Mesenteric fat pad (tissue), 1 donor: ENCODE measurements around the gene TOMM40. TPM values are rescaled to one million over a fixed set of nuclear protein-coding genes. Genes with fewer than 3 reads are reported as not detected.
"Not testable (repeated sequence)": the region's sequence is repeated elsewhere in the genome, so short reads cannot be mapped to it uniquely, and the experiment has no call there.

Source experiments
- DNase-seq: peaks from one replicate; pipeline ENCODE4 v3.0.0-alpha.2; 2020; ENCODE audit warnings: low spot score
- total RNA-seq: library from RNA; stranded (reverse); fragmentation: NEBNext Ultra II Directional; extraction: Animal tissue kit (Norgen Biotek cat#: 25700); gene quantifications from one replicate; pipeline ENCODE4 v1.2.1, GENCODE V29; 2021
- donor health status: DM: yes; HTN: yes; CAD: no.

The TOMM40 gene
- total RNA-seq, 1 donor from 2014 or later, result 60.5 TPM

DNA sequence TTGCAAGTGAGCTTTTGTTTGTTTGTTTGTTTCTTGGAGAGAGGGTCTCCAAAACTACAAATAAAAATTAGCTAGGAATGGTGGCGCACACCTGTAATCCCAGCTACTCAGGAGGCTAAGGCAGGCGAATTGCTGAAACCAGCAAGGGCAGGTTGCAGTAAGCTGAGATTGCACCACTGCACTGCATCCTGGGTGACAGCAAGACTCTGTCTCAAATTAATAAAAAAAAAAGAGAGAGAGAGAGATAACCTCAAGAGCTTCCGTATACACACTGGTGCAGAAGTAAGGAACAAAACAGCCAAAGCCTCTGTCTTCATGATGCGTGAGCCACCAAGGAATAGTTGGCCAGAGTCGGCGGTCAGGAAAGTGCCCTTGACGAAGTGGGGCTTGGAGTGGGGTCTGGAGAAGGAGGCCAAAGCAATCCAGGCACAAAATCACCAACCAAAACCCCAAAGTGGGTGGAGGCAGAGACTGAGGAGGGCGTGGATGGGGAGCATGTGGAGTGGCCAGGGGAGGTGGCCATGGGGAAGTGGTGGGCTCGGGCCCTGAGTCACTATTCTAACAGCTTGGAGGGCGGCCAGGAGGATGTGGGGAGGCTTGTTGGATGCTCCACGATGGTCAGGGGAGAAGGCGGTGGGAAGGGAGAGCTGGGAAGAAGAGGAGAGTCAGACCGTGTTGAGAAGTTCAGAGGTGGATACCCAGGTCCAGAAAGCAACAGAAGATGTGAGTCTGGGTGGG lies 21.2 kb upstream of the TOMM40 start:
- DNase-seq, result no peak

DNA sequence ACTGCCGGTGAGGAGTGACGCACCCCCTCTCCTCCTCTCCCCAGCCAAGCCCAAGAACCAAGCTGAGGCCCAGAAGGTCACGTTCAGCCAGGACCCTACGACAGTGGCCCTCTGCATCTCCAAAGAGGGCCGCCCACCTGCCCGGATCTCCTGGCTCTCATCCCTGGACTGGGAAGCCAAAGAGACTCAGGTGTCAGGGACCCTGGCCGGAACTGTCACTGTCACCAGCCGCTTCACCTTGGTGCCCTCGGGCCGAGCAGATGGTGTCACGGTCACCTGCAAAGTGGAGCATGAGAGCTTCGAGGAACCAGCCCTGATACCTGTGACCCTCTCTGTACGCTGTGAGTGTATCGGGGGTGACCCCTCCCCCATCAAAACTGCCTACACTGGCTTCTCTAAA lies 19.2 kb upstream of the TOMM40 start:
- DNase-seq, result no peak

DNA sequence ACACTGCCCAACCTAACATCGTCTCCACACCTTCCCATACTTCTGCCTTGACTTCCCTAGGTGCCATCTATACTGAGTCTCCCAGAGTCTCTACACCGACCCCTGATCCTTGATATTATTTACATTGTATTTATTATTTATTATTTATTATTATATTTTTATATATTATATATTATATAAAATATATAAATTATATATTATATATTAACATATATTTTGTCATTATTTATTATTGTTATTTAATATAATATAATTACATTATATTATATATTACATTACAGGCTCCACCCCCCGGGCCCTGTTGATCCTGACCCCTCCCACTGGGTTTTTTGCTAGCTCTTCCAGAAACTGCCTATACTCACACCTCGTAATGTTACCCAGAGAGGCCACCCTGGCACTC lies 18.4 kb upstream of the TOMM40 start:
- no peak for DNase-seq

DNA sequence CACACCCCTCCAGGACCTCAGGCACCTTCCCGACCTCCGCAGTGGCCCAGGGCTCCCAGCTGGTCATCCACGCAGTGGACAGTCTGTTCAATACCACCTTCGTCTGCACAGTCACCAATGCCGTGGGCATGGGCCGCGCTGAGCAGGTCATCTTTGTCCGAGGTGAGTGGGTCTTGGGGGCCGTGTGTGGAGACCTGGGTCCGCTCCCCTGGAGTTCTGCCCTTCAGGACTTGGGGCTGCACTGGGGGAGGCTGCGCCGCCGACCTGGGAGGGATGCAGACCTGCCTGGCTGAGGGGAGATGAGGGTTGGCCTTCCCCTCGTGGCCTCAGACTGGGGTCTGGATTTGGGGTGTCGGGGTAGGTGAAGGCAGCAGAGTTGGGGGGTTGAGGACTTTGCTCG lies 16.7 kb upstream of the TOMM40 start:
- no peak for DNase-seq

DNA sequence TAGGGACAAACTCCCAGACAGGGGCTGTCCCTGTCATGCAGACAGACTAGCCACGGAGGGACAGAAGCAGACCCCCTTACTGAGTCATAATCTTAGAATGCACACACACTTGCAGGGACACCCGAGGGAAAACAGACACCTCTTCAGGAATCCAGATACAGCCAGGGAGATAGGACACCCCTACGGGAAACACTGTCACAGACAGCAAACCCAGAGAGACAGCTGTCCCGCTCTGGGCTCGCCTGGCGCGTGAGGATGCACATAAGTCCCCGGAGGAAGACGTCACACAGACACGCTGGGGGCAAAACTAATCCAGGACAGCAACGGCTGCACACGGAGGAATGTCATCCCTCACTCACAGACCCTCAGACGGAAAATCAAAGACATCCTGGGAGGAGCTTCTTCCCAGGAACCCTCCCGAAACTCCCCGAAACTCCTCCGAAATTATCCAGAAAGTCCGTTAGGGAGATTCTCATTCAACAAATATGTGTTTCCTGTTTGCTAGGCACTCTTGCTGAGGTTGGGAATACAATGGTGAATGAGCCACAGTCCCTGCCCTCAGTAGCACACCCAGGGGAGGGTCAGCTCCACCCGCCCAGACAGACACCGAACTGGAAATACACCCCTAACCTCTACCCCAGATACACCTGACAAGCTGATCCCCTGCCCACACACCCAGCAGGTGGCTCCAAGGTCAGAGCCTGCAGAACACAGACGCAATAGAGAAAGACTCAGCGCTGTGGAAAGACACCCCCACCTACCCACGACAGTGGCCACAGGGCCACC lies 15.2 kb upstream of the TOMM40 start:
- no peak for DNase-seq

DNA sequence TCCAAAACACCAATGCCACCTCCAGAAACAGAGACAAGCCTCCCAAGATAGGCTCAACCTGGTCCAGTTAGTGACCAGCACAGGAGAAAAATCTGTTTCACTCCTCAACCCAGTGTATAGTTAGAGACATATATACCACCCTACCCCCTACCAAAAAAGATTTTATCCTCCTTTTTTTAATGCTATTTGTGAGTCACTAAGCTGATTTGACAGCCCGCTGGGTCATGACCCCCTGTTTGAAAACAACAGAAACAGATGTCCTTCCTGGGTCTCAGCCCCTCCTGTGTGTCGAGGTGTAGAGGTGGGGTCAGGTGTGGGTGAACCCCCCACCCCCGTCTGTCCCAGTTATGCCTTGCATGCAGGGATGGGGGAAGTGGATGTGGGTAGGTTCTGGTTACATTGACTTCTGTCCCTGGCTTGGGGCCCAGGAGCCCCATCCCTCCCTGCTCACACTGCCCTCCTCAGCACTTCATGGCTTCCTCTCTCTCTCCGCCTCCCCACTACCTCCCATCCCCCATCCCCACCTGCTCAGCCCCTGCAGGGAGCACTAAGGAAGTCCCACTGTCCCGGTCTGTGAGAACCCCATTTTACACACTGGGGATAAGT lies 14.0 kb upstream of the TOMM40 start:
- no peak for DNase-seq

DNA sequence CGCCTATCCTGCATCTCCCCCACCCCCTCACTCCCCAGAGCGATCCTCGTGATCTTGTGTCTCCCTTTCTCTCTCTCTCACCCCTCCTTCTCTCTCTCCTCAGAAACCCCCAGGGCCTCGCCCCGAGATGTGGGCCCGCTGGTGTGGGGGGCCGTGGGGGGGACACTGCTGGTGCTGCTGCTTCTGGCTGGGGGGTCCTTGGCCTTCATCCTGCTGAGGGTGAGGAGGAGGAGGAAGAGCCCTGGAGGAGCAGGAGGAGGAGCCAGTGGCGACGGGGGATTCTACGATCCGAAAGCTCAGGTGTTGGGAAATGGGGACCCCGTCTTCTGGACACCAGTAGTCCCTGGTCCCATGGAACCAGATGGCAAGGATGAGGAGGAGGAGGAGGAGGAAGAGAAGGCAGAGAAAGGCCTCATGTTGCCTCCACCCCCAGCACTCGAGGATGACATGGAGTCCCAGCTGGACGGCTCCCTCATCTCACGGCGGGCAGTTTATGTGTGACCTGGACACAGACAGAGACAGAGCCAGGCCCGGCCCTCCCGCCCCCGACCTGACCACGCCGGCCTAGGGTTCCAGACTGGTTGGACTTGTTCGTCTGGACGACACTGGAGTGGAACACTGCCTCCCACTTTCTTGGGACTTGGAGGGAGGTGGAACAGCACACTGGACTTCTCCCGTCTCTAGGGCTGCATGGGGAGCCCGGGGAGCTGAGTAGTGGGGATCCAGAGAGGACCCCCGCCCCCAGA lies 12.8 kb upstream of the TOMM40 start:
- DNase-seq, result no peak

DNA sequence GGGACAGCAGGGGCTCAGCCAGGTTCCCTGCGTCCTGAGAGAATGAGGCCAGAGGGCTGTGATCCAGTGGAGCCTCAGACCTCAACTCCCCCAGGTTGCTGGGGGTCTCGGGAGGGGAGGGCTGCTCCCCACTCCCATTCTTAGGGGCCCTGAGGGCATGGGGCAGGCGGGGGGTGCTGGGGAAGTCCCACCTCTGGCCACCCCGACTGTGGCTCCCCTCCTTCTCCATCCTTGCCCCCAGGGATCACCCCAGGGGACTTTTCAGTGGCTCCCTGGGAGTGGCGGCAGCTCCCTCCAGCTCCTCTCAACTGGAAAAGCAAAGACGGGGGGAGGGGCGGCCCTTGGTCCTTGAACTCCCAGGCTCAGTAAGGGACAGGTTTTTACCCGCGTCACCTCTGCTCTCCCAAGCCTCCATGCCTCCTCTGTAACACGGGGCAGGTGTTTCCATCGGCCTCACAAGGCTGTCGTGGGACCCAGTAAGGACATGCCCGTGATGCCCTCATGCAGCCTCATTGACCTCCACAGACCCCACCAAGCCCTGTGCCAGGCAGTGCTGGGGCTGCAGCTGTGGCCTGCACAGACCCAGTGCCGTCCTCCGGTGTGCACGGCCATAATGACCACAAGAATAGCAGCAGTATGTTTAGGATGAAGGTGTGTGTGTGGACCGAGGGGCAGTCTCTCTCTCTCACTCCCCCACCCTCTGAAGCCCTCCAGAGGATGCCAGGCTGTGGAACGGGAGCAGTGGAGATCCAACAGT lies 11.6 kb upstream of the TOMM40 start:
- DNase-seq, result no peak

DNA sequence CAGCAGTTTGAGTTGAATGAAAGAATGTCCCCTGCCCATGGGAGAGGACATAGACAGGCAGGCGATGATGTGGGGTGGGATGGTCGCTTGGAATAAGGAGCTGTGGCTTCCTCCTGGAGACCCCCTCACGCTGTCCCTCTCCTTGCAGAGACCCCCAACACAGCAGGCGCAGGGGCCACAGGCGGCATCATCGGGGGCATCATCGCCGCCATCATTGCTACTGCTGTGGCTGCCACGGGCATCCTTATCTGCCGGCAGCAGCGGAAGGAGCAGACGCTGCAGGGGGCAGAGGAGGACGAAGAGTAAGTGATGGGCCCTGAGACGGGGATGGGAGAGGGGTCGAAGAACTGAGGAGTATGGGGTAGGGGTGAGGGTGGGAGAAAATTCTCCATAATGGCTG lies 9.0 kb upstream of the TOMM40 start:
- no peak for DNase-seq

DNA sequence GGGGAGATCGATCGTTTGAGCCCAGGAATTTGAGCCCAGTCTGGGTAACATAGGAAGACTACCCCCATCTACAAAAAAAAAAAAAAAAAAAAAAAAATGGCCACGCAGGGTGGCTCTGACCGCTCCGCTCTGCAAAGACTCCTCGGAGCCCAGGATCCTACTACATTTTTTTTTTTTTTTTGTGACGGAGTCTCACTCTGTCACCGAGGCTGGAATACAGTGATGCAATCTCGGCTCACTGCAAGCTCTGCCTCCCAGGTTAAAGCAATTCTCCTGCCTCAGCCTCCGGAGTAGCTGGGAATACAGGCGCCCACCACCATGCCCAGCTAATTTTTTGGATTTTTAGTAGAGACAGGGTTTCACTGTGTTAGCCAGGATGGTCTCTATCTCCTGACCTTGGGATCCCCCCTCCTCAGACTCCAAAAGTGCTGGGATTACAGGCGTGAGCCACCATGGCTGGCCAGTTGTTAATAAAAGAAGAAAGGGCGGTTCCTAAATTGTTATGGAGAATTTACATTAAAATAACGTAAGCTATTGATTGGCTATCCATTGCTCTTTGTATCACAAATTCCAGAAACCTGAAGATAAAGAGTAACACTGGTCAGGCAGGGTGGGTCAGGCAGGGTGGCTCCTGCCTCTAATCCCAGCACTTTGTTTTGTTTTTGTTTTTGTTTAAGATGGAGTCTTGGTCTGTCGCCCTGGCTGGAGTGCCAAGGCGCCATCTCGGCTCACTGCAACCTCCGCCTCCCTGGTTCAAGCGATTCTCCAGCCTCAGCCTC lies 8.2 kb upstream of the TOMM40 start:
- DNase-seq, result not testable (repeated sequence)

DNA sequence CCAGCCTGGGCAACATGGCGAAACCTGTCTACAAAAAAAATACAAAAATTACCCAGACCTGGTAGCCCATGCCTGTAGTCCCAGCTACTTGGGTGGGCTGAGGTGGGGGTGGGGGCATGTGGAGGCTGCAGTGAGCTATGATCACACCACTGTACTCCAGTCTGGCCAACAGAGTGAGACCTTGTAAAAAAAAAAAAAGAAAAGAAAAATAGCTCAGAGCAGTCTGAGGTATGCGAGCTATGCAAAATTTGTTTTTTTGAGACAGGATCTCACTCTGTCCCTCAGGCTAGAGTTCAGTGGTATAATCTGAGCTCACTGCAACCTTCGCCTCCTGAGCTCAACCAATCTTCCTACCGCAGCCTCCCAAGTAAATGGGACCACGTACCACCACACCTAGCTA lies 7.1 kb upstream of the TOMM40 start:
- no peak for DNase-seq

DNA sequence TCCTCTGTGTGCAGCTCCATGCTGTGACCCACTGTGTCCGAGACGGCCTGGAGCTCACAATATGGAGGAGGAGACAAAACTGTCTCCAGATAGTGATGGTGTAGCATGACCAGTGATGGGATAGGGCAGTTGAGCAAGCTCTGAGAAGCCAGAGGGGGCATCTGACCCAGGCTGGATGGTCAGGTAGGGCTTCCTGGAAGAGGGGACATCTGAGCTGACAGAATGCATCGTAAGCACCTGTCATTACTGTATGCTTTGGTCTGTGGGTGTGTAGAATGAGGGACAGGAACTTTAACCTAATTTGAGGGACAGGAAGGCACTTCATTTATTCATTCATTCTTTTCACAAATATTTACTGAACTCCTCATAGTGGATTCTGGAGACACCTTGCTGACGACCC lies 6.5 kb upstream of the TOMM40 start:
- no peak for DNase-seq

DNA sequence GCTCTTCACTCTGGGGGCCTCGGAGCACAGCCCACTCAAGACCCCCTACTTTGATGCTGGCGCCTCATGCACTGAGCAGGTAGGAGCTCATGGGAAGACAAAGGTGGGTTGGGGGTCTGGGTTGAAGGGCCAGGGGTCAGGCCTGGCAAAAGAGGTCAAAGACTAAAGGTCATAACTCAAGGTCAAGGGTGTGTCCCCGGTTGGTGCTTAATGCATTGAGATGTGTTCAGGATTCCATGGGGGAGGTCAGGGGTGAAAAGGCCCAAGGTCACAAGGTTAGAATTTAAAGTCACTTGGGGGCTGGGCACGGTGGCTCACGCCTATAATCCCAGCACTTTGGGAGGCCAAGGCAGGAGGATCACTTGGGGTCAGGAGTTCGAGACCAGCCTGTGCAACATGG lies 4.9 kb upstream of the TOMM40 start:
- no peak for DNase-seq

DNA sequence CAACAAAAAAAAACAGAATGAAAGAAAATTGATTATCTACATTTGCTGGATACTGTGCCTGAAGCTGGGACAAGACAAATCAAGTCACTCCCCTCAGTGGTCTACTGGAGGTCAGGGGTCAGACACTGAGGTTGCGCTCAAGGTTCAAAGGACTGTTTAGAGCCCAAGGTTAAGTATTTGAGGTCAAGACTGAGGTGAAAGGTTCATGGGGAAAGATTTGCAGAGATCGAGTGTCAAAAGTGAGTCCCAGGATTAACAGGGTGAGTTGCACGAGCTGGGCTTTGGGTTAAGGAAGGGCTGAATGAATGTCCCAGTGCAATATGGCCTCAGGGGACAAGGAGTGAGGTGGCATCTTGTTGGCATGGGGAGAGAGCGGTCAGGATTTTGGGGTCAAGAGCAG lies 3.4 kb upstream of the TOMM40 start:
- DNase-seq, result no peak

DNA sequence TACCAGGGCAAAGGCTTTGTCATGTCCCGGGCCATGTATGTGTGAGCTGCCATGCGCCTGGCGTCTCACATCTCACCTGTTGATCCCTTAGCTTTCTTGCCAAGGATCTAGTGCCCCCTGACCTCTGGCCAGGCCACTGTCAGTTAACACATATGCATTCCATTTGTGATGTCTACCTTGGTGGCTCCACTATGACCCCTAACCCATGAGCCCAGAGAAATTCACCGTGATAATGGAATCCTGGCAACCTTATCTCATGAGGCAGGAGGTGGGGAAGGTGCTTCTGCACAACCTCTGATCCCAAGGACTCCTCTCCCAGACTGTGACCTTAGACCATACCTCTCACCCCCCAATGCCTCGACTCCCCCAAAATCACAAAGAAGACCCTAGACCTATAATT lies 2.7 kb upstream of the TOMM40 start:
- DNase-seq, result not testable (repeated sequence)

DNA sequence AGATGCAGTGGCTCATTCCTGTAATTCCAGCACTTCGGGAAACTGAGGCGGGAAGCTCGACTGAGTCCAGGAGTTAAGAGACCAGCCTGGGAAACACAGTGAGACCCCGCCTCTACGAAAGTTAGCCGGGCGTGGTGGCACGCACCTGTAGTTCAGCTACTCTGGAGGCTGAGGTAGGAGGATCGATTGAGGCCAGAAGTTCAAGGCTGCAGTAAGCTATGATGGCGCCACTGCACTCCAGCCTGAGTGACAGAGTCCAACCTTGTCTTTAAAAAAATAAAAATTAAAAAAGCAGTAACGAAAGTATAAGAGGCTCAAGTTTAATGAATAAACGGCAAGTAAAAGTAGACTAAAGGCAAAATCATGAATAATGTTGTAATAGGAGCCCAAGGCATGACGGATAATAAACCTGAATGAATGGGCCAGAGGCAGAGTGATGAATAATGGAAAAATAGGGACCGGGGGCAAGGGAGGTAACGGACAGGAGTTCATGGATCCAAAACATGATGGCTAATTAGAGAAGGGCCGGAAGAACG lies 1.2 kb upstream of the TOMM40 start:
- no peak for DNase-seq

DNA sequence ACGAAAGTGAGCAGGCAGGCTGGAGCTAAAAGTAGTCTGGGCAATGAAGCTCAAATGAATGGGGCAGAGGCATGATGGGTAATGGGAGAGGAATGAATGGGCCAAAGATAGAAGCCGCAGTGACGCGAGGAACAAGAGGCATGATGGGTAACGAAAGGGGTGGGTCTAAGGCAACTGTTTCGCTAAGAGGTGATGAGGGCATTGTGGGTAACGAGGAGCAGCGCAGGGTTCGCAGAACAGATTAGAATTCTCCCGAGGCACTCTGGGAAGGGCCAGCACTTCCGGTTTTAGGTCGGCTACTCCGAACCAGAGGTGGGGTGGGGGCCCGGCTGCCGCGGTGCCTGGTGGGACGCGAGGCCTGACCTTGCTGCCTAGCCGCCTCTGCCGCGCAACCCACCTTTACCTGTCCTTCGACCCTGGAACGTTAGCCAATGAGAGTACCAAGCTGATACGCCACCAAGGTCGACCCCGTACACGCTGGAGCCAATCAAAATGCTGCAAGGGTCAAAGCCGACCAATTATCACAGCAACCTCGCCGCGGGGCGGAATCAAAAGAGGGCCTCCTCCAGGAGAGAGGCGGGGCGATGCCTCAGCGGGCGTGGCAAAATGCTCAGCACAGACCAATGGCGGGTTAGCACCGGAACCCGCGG lies 563 bp upstream of the TOMM40 start:
- no peak for DNase-seq

DNA sequence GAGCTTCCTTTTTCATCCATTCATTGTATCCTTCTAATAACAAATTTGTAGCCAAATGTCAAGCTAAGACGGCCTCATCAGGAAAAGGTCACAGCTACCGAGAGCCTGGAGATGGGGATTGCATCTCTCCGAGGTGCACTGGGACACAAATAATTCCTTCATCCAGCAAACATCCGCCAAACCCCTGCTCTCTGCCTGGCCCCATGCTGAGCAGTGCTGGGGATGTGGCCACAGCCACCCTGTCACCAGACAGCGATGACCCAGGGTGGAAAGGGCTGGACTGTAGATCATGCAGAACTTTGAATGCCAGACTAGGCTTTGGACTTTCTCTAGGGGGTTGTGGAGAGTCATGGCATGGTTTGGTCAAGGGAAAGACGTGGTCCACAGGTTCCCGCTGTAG lies 1.9 kb downstream of the TOMM40 start:
- DNase-seq, result no peak

DNA sequence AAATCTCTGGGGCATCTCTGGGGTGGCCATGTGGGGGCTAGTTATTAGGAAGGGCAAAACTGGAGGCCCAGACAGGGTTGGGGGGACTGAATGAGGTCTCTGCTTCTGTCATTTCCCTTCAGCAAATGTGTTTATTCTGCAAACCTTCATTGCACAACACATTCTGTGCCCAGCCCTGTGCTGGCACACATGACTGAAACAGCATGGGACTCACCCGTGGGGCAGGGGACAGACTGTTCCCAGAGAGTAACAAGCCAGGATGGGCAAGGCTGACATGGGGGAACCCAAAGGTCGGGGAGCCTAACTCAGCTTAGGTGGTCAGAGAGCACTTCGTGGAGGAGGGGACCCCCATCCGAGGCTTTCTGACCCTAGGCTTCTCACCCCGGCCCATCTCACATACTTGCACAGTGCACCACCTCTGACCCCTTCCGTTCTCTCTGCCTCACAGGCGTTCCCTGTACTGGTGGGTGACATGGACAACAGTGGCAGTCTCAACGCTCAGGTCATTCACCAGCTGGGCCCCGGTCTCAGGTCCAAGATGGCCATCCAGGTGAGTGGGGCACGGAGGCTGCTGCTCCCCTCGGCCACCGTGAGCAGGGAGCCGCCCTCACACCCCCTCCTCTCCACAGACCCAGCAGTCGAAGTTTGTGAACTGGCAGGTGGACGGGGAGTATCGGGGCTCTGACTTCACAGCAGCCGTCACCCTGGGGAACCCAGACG lies 2.4 kb downstream of the TOMM40 start:
- DNase-seq, result no peak
